Esophagus muscularis mucosa (tissue), 3 donors: ENCODE measurements around the gene ACYP1.

Experiments used
- CTCF ChIP-seq, 3 experiments: fragments of 200-600 bp in 2 of 3; fragments of 450-650 bp in 1 of 3; sonication (generic) in 2 of 3; IDR thresholded peaks; one replicate each; pipeline ENCODE4 v1.5.1; 2017 to 2019; ENCODE audit warnings: antibody characterized with exemption in 3 of 3, mild to moderate bottlenecking in 2 of 3, moderate library complexity in 1 of 3
- EP300 ChIP-seq: sonication (generic); formaldehyde crosslinking; IDR thresholded peaks from one replicate; pipeline ENCODE4 v1.6.1; 2017; ENCODE audit warnings: antibody characterized with exemption

- TF ChIP-seq EP300: no peak
- TF ChIP-seq CTCF (IDR thresholded peaks at IDR 0.05): peak in 2 of 3 experiments; percentile 4 to 12
Measured at GRCh38 chr14:75084513-75084912, 20.7 kb upstream of the ACYP1 start.
